ENCODE data around the gene SINHCAF. TPM values are rescaled to one million over a fixed set of nuclear protein-coding genes. Genes with fewer than 3 reads are reported as not detected.

The SINHCAF gene
- total and polyA plus RNA-seq, 9 of the 15 experiments (the other 6 are each of a cell fraction or from before 2014, with no cell fraction given), result 73.2 to 185 (median 110) TPM

DNA sequence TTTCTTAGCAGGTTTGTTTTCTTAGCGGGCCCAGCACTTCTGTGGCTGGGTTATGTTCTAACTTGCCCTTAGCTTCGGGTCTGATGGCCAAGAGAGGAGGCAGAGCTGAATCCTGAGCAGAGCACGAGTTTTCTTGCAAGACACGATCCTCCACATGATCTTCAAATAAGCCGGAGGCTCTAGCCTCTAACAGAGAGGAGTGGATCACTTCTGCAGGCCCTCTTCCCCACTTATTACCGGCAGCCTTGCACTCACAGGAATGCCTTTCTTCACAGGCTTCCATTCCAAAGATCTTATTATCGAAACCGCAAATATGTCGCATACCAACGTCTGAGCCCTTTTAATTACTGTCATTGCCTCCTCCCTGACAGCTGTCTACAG, 79.5 kb downstream of the SINHCAF start:
- H3K9me1 ChIP-seq (ENCODE audit: control insufficient read depth, insufficient read depth, low read length), result no peaks in the 10 kb centered on the region
- FAIRE-seq (no peak), ATAC-seq (peak; percentile 40), DNase-seq (ENCODE audit: extremely low read depth in 1 of 4, low spot score in 3 of 4) (no peak)
- in situ Hi-C loops (cut with MboI), result loop anchor here (5.0 to 25.0 kb wide), 2 partner anchors 386 to 1709 kb away; no protein-coding TSS in a partner anchor
- H3K4me3 ChIP-seq, result no peak overlapping the region
- no peaks in the 10 kb centered on the region for H3K4me1 ChIP-seq (replicated peaks in 1 of 2; ENCODE audit: control insufficient read depth in 2 of 2, insufficient read depth in 2 of 2, low read length in 2 of 2)
- H3K79me2 ChIP-seq (ENCODE audit: control insufficient read depth, insufficient read depth, low read length), result no peaks in the 10 kb centered on the region
- no peak overlapping the region for H3K9ac ChIP-seq (ENCODE audit: insufficient read depth in 1 of 2, low read depth in 2 of 2, low read length in 2 of 2)
- TF ChIP-seq CBX8 (IDR thresholded peaks at IDR 0.05; ENCODE audit: borderline replicate concordance, extremely low read depth, low read depth, low read length, poor library complexity, severe bottlenecking) (no peak), ZBTB7A (IDR thresholded peaks at IDR 0.05; ENCODE audit: borderline replicate concordance, control insufficient read depth, low read depth, low read length) (no peak), RHOXF2B (CRISPR knock-in tag; conservative IDR thresholded peaks at IDR 0.05) (no peak), ETS2 (tag; IDR thresholded peaks at IDR 0.05; ENCODE audit: borderline replicate concordance, poor library complexity, severe bottlenecking) (no peak)
- TF ChIP-seq, protein P1, sequence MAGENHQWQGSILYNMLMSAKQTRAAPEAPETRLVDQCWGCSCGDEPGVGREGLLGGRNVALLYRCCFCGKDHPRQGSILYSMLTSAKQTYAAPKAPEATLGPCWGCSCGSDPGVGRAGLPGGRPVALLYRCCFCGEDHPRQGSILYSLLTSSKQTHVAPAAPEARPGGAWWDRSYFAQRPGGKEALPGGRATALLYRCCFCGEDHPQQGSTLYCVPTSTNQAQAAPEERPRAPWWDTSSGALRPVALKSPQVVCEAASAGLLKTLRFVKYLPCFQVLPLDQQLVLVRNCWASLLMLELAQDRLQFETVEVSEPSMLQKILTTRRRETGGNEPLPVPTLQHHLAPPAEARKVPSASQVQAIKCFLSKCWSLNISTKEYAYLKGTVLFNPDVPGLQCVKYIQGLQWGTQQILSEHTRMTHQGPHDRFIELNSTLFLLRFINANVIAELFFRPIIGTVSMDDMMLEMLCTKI (IDR thresholded peaks at IDR 0.05; ENCODE audit: partially characterized antibody), result no peak
- TF ChIP-seq, protein P2, sequence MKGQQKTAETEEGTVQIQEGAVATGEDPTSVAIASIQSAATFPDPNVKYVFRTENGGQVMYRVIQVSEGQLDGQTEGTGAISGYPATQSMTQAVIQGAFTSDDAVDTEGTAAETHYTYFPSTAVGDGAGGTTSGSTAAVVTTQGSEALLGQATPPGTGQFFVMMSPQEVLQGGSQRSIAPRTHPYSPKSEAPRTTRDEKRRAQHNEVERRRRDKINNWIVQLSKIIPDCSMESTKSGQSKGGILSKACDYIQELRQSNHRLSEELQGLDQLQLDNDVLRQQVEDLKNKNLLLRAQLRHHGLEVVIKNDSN (CRISPR knock-in tag; IDR thresholded peaks at IDR 0.05), result no peak
- no TSS peak for BruUV-seq (replicated peaks)
- H3K27ac ChIP-seq (ENCODE audit: extremely low read depth, low read depth, low read length), result no peak overlapping the region
- H3K27me3 ChIP-seq (ENCODE audit: control insufficient read depth in 2 of 2, insufficient read depth in 2 of 2, low read length in 2 of 2), result peaks cover 18 to 30% of the 10 kb centered on the region in 2 experiments; a peak in 4 of 5 replicates
- no peaks in the 10 kb centered on the region for H4K20me1 ChIP-seq (replicated peaks; ENCODE audit: control insufficient read depth, insufficient read depth, low read length)
- intact Hi-C loops (cut with micrococcal nuclease), result loop anchor here (2.0 kb wide), 1 partner anchor 400 kb away; no protein-coding TSS in a partner anchor
- no peaks in the 10 kb centered on the region for H3K9me3 ChIP-seq (replicated peaks; ENCODE audit: control insufficient read depth, insufficient read depth, low read depth, low read length)
- CTCF ChIA-PET (ENCODE audit: low intra/inter-chr PET ratio), result interaction anchor here (1.1 kb wide), 1 partner anchor 400 kb away, joined by 3 read pairs; no protein-coding TSS in a partner anchor
- H3K4me2 ChIP-seq (ENCODE audit: insufficient read depth, low read length), result no peak overlapping the region
- H3K36me3 ChIP-seq (ENCODE audit: control insufficient read depth, insufficient read depth, low read length), result no peaks in the 10 kb centered on the region
- POLR2A ChIA-PET, result no interaction called here
- H2AFZ ChIP-seq (ENCODE audit: low read depth, low read length), result no peak overlapping the region
- WGBS (ENCODE audit: insufficient coverage, low coverage, missing lambda C conversion rate), result under 1% methylated on average over 10 of the region's 10 CpGs

All from K562 (cell line).